HepG2 (cell line): Measurements from ENCODE around the gene TEX13D. TPM values are rescaled to one million over a fixed set of nuclear protein-coding genes. Genes with fewer than 3 reads are reported as not detected.

ENCODE experiments used
- ATAC-seq: fragments of 200-7000 bp; cut with Tn5 transposase; 3 replicates; pipeline ENCODE4 v1.9.1; 2020; ENCODE audit warnings: mild to moderate bottlenecking, moderate library complexity
- BruUV-seq: library from RNA; stranded (reverse); fragments of 400-500 nt; replicated peaks from 2 replicates; lab custom pipeline; 2021; lab: Mats Ljungman, UMichigan
- CTCF ChIA-PET: fragments of 300-600 bp; formaldehyde crosslinking; extraction: SDS; loops from one replicate; lab custom pipeline; 2021; ENCODE audit warnings: low total read pairs, inconsistent platforms, low intra/inter-chr PET ratio; lab: Yijun Ruan, JAX
- POLR2A ChIA-PET: fragments of 350-600 bp; sonication (Branson Sonifier 250); formaldehyde crosslinking; loops from one replicate; lab custom pipeline; 2020; ENCODE audit warnings: antibody characterized with exemption, inconsistent platforms; lab: Yijun Ruan, JAX
- DNase-seq: peaks from one replicate; pipeline ENCODE4 v3.0.0-alpha.2; 2015; ENCODE audit warnings: low spot score
- FAIRE-seq: peaks from 3 replicates; lab custom pipeline; 2011; peaks lifted over from hg19 to GRCh38; lab: Jason Lieb, UNC
- H2AFZ ChIP-seq: one replicate; pipeline ENCODE4 v1.6.1; 2011; ENCODE audit warnings: low read length, inconsistent platforms
- H3K27ac ChIP-seq: fragments of 300-600 bp; 3 replicates; pipeline ENCODE4 v1.8.0; 2011; ENCODE audit warnings: mixed run types, mild to moderate bottlenecking, mixed read lengths, low read length, inconsistent platforms; ENCODE audit not compliant: insufficient read depth; ENCODE audit errors: extremely low read length
- H3K27me3 ChIP-seq, 2 experiments: fragments of 200-600 bp in 1 of 2; 2 replicates in 1 of 2; 3 replicates in 1 of 2; pipeline versions ENCODE4 v1.6.0 to v1.8.0; 2011; ENCODE audit warnings: low read length in 2 of 2, mild to moderate bottlenecking in 2 of 2, moderate library complexity in 2 of 2, inconsistent platforms in 1 of 2; ENCODE audit not compliant: insufficient read depth in 2 of 2, control insufficient read depth in 1 of 2
- H3K36me3 ChIP-seq, 2 experiments: fragments of 200-600 bp in 1 of 2; replicated peaks in 1 of 2; 2 replicates in 1 of 2; 3 replicates in 1 of 2; pipeline versions ENCODE4 v1.5.1 to v1.8.0; 2011; ENCODE audit warnings: low read length in 2 of 2, inconsistent platforms in 1 of 2; ENCODE audit not compliant: insufficient read depth in 2 of 2, control insufficient read depth in 1 of 2
- H3K4me1 ChIP-seq: 2 replicates; pipeline ENCODE4 v1.5.1; 2012; ENCODE audit warnings: low read length, inconsistent platforms; ENCODE audit not compliant: insufficient read depth
- H3K4me2 ChIP-seq: 2 replicates; pipeline ENCODE4 v1.6.0; 2011; ENCODE audit warnings: low read depth, low read length, inconsistent platforms
- H3K4me3 ChIP-seq, 3 experiments: fragments of 200-600 bp in 1 of 3; sonication (generic), shearing (Covaris generic) in 1 of 3; replicated peaks in 1 of 3; 2 replicates each; pipeline ENCODE4 v1.5.1; 2011 to 2016; ENCODE audit warnings: low read length in 3 of 3, inconsistent platforms in 2 of 3, low read depth in 2 of 3, mild to moderate bottlenecking in 2 of 3, control low read depth in 1 of 3, mixed read lengths in 1 of 3; ENCODE audit not compliant: insufficient read depth in 1 of 3
- H3K79me2 ChIP-seq: one replicate; pipeline ENCODE4 v1.6.1; 2011; ENCODE audit warnings: low read length, inconsistent platforms; ENCODE audit not compliant: insufficient read depth
- H3K9ac ChIP-seq: 2 replicates; pipeline ENCODE4 v1.6.0; 2011; ENCODE audit warnings: mild to moderate bottlenecking, low read depth, low read length, inconsistent platforms; ENCODE audit not compliant: insufficient read depth
- H3K9me3 ChIP-seq: 2 replicates; pipeline ENCODE4 v1.5.1; 2012; ENCODE audit warnings: mild to moderate bottlenecking, low read length
- H4K20me1 ChIP-seq: 2 replicates; pipeline ENCODE4 v1.6.0; 2011; ENCODE audit warnings: inconsistent platforms, mild to moderate bottlenecking, low read length, moderate library complexity; ENCODE audit not compliant: insufficient read depth
- CREB1 ChIP-seq, 2 experiments: fragments of 450-650 bp in 1 of 2; IDR thresholded peaks; 2 replicates each; pipeline ENCODE4 v1.6.1; 2016 to 2017; ENCODE audit warnings: control low read depth in 1 of 2, mild to moderate bottlenecking in 1 of 2, missing compliant biosample characterization in 1 of 2, missing genetic modification characterization in 1 of 2
- GLI4 ChIP-seq: sonication (generic); formaldehyde crosslinking; IDR thresholded peaks from 2 replicates; pipeline ENCODE4 v1.5.1; 2020; ENCODE audit warnings: missing genetic modification reagents, mild to moderate bottlenecking, moderate library complexity, borderline replicate concordance
- KDM1A ChIP-seq: IDR thresholded peaks from 2 replicates; pipeline ENCODE4 v1.6.1; 2016; ENCODE audit warnings: missing compliant biosample characterization
- MAZ ChIP-seq, 2 experiments: sonication (generic) in 1 of 2; formaldehyde crosslinking in 1 of 2; IDR thresholded peaks; 2 replicates each; pipeline versions ENCODE4 v1.5.0 to v1.6.1; 2012 to 2020; ENCODE audit warnings: low read depth in 2 of 2, mild to moderate bottlenecking in 2 of 2, borderline replicate concordance in 1 of 2, improper control_type of control experiment in 1 of 2, low read length in 1 of 2, missing genetic modification reagents in 1 of 2, moderate library complexity in 1 of 2
- MLXIP ChIP-seq: sonication (generic); formaldehyde crosslinking; IDR thresholded peaks from 2 replicates; pipeline ENCODE4 v1.9.0; 2021; ENCODE audit warnings: missing genetic modification reagents, borderline replicate concordance
- SAFB2 ChIP-seq: sonication (generic); formaldehyde crosslinking; IDR thresholded peaks from 2 replicates; pipeline ENCODE4 v1.5.1; 2020; ENCODE audit warnings: missing genetic modification reagents, low read depth, mild to moderate bottlenecking, borderline replicate concordance
- ZBTB43 ChIP-seq: sonication (generic); formaldehyde crosslinking; conservative IDR thresholded peaks from 2 replicates; pipeline ENCODE4 v1.4.0; 2020; ENCODE audit warnings: missing genetic modification reagents
- ZFP36 ChIP-seq: fragments of 150-350 bp; IDR thresholded peaks from 2 replicates; pipeline ENCODE4 v1.6.1; 2018; ENCODE audit warnings: borderline replicate concordance, low read length, low read depth; ENCODE audit not compliant: partially characterized antibody
- ZNF33A ChIP-seq: sonication (generic); formaldehyde crosslinking; IDR thresholded peaks from 2 replicates; pipeline ENCODE4 v1.5.1; 2020; ENCODE audit warnings: missing genetic modification reagents, mild to moderate bottlenecking, moderate library complexity, borderline replicate concordance
- ZNF619 ChIP-seq: sonication (generic); formaldehyde crosslinking; IDR thresholded peaks from 2 replicates; pipeline ENCODE4 v1.4.0; 2020; ENCODE audit warnings: mild to moderate bottlenecking, missing genetic modification reagents
- ZNF710 ChIP-seq: sonication (generic); formaldehyde crosslinking; IDR thresholded peaks from 2 replicates; pipeline ENCODE4 v1.5.0; 2020; ENCODE audit warnings: mild to moderate bottlenecking, missing genetic modification reagents, borderline replicate concordance
- ZSCAN12 ChIP-seq: sonication (generic); formaldehyde crosslinking; IDR thresholded peaks from 2 replicates; pipeline ENCODE4 v1.9.0; 2021; ENCODE audit warnings: mild to moderate bottlenecking, missing genetic modification reagents
- WGBS: methylation state at CpG from one replicate; pipeline ENCODE4 v1.1.6; 2017; ENCODE audit warnings: low lambda C conversion rate; 5-methylcytosine and 5-hydroxymethylcytosine counted together
- in situ Hi-C: cut with HindIII; loops from 2 replicates; pipeline ENCODE4 v1.10.0; 2017; ENCODE audit warnings: low pct_unique_long_range_greater_than_20kb; ENCODE audit not compliant: extremely low pct_ligation_motif_present
- intact Hi-C: fragments of 100-400 bp; cut with micrococcal nuclease; formaldehyde crosslinking; loops from one replicate; pipeline ENCODE4 v1.10.0; 2022; ENCODE audit not compliant: unreplicated experiment
- polyA plus RNA-seq, 8 experiments: library from polyadenylated mRNA; depleted of rRNA in 3 of 8; stranded (reverse) in 7 of 8; unstranded in 1 of 8; fragments of >200 nt; fragmentation: Illumina TruSeq in 4 of 8; extraction: Trizol in 4 of 8; gene quantifications; 2 replicates each; pipeline versions ENCODE4 v1.2.1 to v1.2.3, GENCODE V29; 2011 to 2016; ENCODE audit warnings: low read depth in 4 of 8, missing spikeins in 1 of 8, mixed read lengths in 1 of 8; ENCODE audit not compliant: insufficient read depth in 1 of 8
- total RNA-seq, 5 experiments: library from RNA; depleted of rRNA; stranded (reverse); fragments of >200 nt; fragmentation: Illumina TruSeq; extraction: Trizol; gene quantifications; 2 replicates each; pipeline ENCODE4 v1.2.3, GENCODE V29; 2016; ENCODE audit warnings: low read depth in 1 of 5

TEX13D gene
- total and polyA plus RNA-seq, 2 of the 13 experiments (the other 11 are each of a cell fraction or from before 2014, with no cell fraction given): not detected

- Histone ChIP-seq H3K79me2 (no peaks in the 10 kb centered on the region), H3K27ac (no peak overlapping the region), H3K4me2 (no peak overlapping the region), H3K4me1 (no peaks in the 10 kb centered on the region), H3K36me3 (no peaks in the 10 kb centered on the region), H3K9ac (no peak overlapping the region), H3K4me3 (no peak overlapping the region), H4K20me1 (no peaks in the 10 kb centered on the region), H2AFZ (no peak overlapping the region), H3K27me3 (no peaks in the 10 kb centered on the region), H3K9me3 (no peaks in the 10 kb centered on the region)
- no peak for ATAC-seq
- no peak for DNase-seq
- TF ChIP-seq CREB1 (IDR thresholded peaks at IDR 0.05) (no peak), CREB1 (CRISPR knock-in tag; IDR thresholded peaks at IDR 0.05) (no peak), SAFB2 (no peak), GLI4 (no peak), KDM1A (CRISPR knock-in tag) (no peak), ZBTB43 (no peak)
- intact Hi-C loops (no loop called here), in situ Hi-C loops (no loop called here)
- no peak for FAIRE-seq
- CTCF ChIA-PET: no interaction called here
- WGBS: 10% methylated on average over 1 of the region's 1 CpG
- no TSS peak for BruUV-seq
- POLR2A ChIA-PET: no interaction called here
Measured at GRCh38 chrX:124373348-124373747, 40.9 kb downstream of the TEX13D start.

GRCh38 chrX:124378643-124379042 is 46.2 kb downstream of the TEX13D start:
- POLR2A ChIA-PET: no interaction called here
- Histone ChIP-seq H3K9ac (no peak overlapping the region), H3K79me2 (no peaks in the 10 kb centered on the region), H3K9me3 (no peaks in the 10 kb centered on the region), H3K4me3 (no peak overlapping the region), H3K36me3 (no peaks in the 10 kb centered on the region), H3K4me2 (no peak overlapping the region), H4K20me1 (no peaks in the 10 kb centered on the region), H3K27me3 (no peaks in the 10 kb centered on the region), H3K4me1 (no peaks in the 10 kb centered on the region), H3K27ac (no peak overlapping the region), H2AFZ (no peak overlapping the region)
- intact Hi-C loops: no loop called here
- in situ Hi-C loops: no loop called here
- CTCF ChIA-PET: no interaction called here
- BruUV-seq: no TSS peak
- ATAC-seq: no peak
- no peak for FAIRE-seq
- no peak for DNase-seq
- 20% methylated on average over 4 of the region's 4 CpGs for WGBS
- TF ChIP-seq ZFP36: no peak
- no peak for TF ChIP-seq ZNF619 (CRISPR knock-in tag)
- no peak for TF ChIP-seq MLXIP (CRISPR knock-in tag)
- no peak for TF ChIP-seq MAZ (IDR thresholded peaks at IDR 0.05; ENCODE audit: borderline replicate concordance, low read depth, low read length)
- no peak for TF ChIP-seq MAZ (CRISPR knock-in tag; IDR thresholded peaks at IDR 0.05; ENCODE audit: low read depth)
- TF ChIP-seq ZNF710 (CRISPR knock-in tag): no peak
- no peak for TF ChIP-seq ZSCAN12 (CRISPR knock-in tag)
- TF ChIP-seq ZNF33A (CRISPR knock-in tag): no peak
